GM13976 (cell line): ENCODE results near the gene MERTK.
"Not testable (repeated sequence)": the region's sequence is repeated elsewhere in the genome, so short reads cannot be mapped to it uniquely, and the experiment has no call there.

ENCODE experiments used
- DNase-seq: peaks from one replicate; pipeline ENCODE4 v3.0.0; 2012; ENCODE audit warnings: low spot score
- in situ Hi-C: fragments of 300-500 bp; cut with MboI; formaldehyde crosslinking; loops from one replicate; pipeline ENCODE4 v1.12.0; 2022; ENCODE audit warnings: low sequenced_read_pairs, mixed read lengths, inconsistent platforms; ENCODE audit not compliant: unreplicated experiment
- TF ChIP-seq, protein P1 (sequence below): IDR thresholded peaks from 2 replicates; pipeline ENCODE4 v1.5.1; 2012; ENCODE audit warnings: borderline replicate concordance, mild to moderate bottlenecking; ENCODE audit not compliant: insufficient read depth; ENCODE audit errors: extremely low read depth, missing control alignments, control extremely low read depth

Gene MERTK

DNA sequence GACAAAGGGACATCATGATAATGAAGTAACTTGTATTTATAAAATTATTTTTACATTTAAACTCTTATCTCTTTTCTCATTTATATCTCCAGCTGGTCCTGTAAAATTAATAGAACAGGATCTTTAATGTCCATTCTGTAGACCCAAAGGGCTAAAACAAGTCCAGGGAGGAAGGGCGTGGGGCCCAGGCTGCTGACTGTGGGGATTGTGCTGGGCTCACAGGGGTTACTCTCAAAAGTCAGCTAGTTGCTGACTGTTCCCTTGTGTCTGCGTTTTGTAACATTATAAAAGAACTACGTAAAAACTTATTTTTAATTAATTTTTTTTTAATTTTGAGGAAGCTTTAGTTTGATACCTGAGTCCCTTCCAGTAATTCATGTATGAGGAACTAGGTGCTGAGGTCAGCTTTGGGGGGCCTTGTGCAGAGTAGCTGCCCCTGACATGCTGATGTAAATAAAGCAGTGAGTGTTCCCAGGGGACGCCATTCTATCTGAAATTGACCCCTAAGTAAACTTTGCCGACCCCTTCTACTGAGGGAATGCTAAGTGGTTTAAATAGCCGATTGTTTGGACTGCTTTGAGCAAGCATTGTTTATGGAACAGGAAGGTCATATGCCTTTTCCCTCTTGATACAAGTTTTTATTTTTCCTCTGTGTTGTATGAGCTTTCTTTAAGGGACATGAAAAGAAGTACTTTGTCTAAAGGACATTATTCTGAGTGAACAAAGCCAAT is 56.4 kb downstream of the MERTK start:
- in situ Hi-C loops = no loop called here

DNA sequence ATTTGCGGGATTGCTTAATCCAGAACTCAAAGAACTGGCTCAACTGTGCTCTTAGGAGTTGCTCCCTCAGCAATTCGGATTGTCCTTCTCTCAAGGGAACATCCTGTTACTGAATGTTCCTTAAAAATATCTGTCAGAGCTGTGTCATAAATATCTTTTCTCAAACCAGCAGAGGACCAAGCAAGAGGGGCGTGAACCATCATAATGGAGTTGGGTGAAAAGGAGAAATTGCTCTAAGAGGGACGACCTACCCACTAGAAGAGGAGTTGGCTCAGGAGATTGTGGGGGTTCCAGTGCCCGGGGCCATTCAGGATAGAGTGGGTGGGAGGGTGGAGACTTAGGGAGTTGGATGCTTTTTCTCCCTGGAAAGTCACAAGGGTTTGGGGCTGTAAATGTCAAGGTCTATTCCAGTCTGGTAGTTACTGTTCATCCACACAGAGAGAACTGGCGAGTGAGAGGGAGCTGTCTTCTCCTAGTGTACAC is 59.5 kb downstream of the MERTK start:
- DNase-seq = no peak
- in situ Hi-C loops = no loop called here
- TF ChIP-seq, protein P1, sequence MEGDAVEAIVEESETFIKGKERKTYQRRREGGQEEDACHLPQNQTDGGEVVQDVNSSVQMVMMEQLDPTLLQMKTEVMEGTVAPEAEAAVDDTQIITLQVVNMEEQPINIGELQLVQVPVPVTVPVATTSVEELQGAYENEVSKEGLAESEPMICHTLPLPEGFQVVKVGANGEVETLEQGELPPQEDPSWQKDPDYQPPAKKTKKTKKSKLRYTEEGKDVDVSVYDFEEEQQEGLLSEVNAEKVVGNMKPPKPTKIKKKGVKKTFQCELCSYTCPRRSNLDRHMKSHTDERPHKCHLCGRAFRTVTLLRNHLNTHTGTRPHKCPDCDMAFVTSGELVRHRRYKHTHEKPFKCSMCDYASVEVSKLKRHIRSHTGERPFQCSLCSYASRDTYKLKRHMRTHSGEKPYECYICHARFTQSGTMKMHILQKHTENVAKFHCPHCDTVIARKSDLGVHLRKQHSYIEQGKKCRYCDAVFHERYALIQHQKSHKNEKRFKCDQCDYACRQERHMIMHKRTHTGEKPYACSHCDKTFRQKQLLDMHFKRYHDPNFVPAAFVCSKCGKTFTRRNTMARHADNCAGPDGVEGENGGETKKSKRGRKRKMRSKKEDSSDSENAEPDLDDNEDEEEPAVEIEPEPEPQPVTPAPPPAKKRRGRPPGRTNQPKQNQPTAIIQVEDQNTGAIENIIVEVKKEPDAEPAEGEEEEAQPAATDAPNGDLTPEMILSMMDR = no peak

More for the DNA sequence above, 56.4 kb downstream of the MERTK start:
- DNase-seq = no peak
- TF ChIP-seq, protein P1 = no peak

- in situ Hi-C loops = no loop called here
- TF ChIP-seq, protein P1 = no peak
- no peak for DNase-seq
These were observed 60.5 kb downstream of the MERTK start for GRCh38 chr2:111958901-111959300.

DNA sequence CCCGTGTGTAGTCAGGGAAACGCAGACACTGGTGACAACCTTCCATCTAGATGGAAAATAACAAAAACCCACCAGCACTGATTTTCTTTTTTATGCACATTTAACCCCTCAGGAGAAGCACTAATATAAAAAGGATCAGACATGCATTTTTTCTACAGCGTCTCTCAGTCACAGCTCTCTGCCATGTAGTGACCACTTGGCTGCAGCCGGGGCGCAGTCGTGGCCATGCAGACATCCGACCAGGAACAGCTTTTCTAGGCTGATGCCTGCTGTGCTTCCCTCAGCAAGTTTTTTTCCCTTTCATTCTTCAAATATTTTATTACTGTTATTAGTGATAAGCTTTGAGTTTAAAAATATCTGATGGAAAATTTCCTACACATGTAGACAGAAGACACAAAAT is 63.3 kb downstream of the MERTK start:
- TF ChIP-seq, protein P1 = no peak
- no peak for DNase-seq
- in situ Hi-C loops = no loop called here

- in situ Hi-C loops, DNase-seq: not testable (repeated sequence)
These were observed 64.7 kb downstream of the MERTK start for GRCh38 chr2:111963086-111963485.

DNA sequence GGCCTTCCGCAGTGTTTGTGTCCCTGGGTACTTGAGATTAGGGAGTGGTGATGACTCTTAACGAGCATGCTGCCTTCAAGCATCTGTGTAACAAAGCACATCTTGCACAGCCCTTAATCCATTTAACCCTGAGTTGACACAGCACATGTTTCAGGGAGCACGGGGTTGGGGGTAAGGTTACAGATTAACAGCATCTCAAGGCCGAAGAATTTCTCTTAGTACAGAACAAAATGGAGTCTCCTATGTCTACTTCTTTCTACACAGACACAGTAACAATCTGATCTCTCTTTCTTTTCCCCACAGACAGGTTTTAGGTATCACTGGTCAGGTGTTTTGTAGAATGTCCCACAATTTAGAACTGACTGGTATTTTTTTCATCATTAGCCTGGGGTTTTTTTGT is 65.1 kb downstream of the MERTK start:
- DNase-seq, in situ Hi-C loops: not testable (repeated sequence)

- in situ Hi-C loops = no loop called here
- no peak for DNase-seq
- TF ChIP-seq, protein P1 = no peak
These were observed 66.7 kb downstream of the MERTK start for GRCh38 chr2:111965062-111965461.
